K562 (cell line): Measurements from ENCODE around the gene ACSS1. TPM values are rescaled to one million over a fixed set of nuclear protein-coding genes. Genes with fewer than 3 reads are reported as not detected.
A peak's percentile ranks its signal among the peaks of the same experiment; 100 is the strongest.

Experiments
- ATAC-seq: fragments of 200-7000 bp; cut with Tn5 transposase; 3 replicates; pipeline ENCODE4 v1.9.1; 2020; ENCODE audit warnings: moderate library complexity
- BruUV-seq: library from RNA; stranded (reverse); fragments of 400-500 nt; replicated peaks from 2 replicates; lab custom pipeline; 2021; lab: Mats Ljungman, UMichigan
- CTCF ChIA-PET: fragments of 300-600 bp; formaldehyde crosslinking; extraction: SDS; loops from one replicate; lab custom pipeline; 2021; ENCODE audit warnings: low intra/inter-chr PET ratio; lab: Yijun Ruan, JAX
- POLR2A ChIA-PET: fragments of 300-600, 350-650 bp; sonication (Branson Sonifier 250); formaldehyde crosslinking; extraction: SDS; loops from one replicate; lab custom pipeline; 2021; ENCODE audit warnings: antibody characterized with exemption, inconsistent platforms; lab: Yijun Ruan, JAX
- DNase-seq, 4 experiments: peaks; one replicate each; pipeline versions ENCODE4 v3.0.0 to v3.0.0-alpha.2; 2011 to 2018; ENCODE audit warnings: low spot score in 3 of 4, mixed read lengths in 3 of 4; ENCODE audit errors: extremely low read depth in 1 of 4
- FAIRE-seq: peaks from 2 replicates; lab custom pipeline; 2011; peaks lifted over from hg19 to GRCh38; lab: Jason Lieb, UNC
- H2AFZ ChIP-seq: 2 replicates; pipeline ENCODE4 v1.6.0; 2011; ENCODE audit warnings: low read depth, low read length, control low read depth, inconsistent platforms
- H3K27ac ChIP-seq: fragments of 200-600 bp; 3 replicates; pipeline ENCODE4 v1.8.0; 2011; ENCODE audit warnings: low read depth, mild to moderate bottlenecking, control low read depth, inconsistent platforms, low read length, moderate library complexity, mixed read lengths; ENCODE audit errors: extremely low read depth
- H3K27me3 ChIP-seq, 2 experiments: fragments of 300-600 bp in 1 of 2; 2 replicates in 1 of 2; 3 replicates in 1 of 2; pipeline versions ENCODE4 v1.6.0 to v1.8.0; 2011; ENCODE audit warnings: inconsistent platforms in 2 of 2, low read length in 2 of 2, mild to moderate bottlenecking in 1 of 2, mixed read lengths in 1 of 2, moderate library complexity in 1 of 2; ENCODE audit not compliant: control insufficient read depth in 2 of 2, insufficient read depth in 2 of 2
- H3K36me3 ChIP-seq: fragments of 300-600 bp; 3 replicates; pipeline ENCODE4 v1.8.0; 2011; ENCODE audit warnings: mild to moderate bottlenecking, low read length, inconsistent platforms; ENCODE audit not compliant: control insufficient read depth, insufficient read depth
- H3K4me1 ChIP-seq, 2 experiments: fragments of 200-600 bp in 1 of 2; replicated peaks in 1 of 2; 2 replicates in 1 of 2; 3 replicates in 1 of 2; pipeline versions ENCODE4 v1.5.1 to v1.8.0; 2011; ENCODE audit warnings: inconsistent platforms in 2 of 2, low read length in 2 of 2, mild to moderate bottlenecking in 1 of 2, mixed read lengths in 1 of 2, moderate library complexity in 1 of 2; ENCODE audit not compliant: control insufficient read depth in 2 of 2, insufficient read depth in 2 of 2
- H3K4me2 ChIP-seq: 2 replicates; pipeline ENCODE4 v1.6.1; 2011; ENCODE audit warnings: low read length, control low read depth, inconsistent platforms, mixed read lengths; ENCODE audit not compliant: insufficient read depth
- H3K4me3 ChIP-seq: fragments of 200-600 bp; sonication (generic), shearing (Covaris generic); 2 replicates; pipeline ENCODE4 v1.5.1; 2016; ENCODE audit warnings: control low read depth, inconsistent platforms
- H3K79me2 ChIP-seq: fragments of 200-600 bp; 3 replicates; pipeline ENCODE4 v1.8.0; 2011; ENCODE audit warnings: low read length, inconsistent platforms; ENCODE audit not compliant: control insufficient read depth, insufficient read depth
- H3K9ac ChIP-seq, 2 experiments: 2 replicates each; pipeline versions ENCODE4 v1.6.0 to v1.6.1; 2011; ENCODE audit warnings: low read depth in 2 of 2, low read length in 2 of 2, control low read depth in 1 of 2, inconsistent platforms in 1 of 2, mild to moderate bottlenecking in 1 of 2, mixed read lengths in 1 of 2; ENCODE audit not compliant: insufficient read depth in 1 of 2
- H3K9me1 ChIP-seq: one replicate; pipeline ENCODE4 v1.6.0; 2011; ENCODE audit warnings: inconsistent platforms, mild to moderate bottlenecking, low read length, moderate library complexity; ENCODE audit not compliant: control insufficient read depth, insufficient read depth
- H3K9me3 ChIP-seq: replicated peaks from 2 replicates; pipeline ENCODE4 v1.5.1; 2011; ENCODE audit warnings: low read depth, low read length, inconsistent platforms; ENCODE audit not compliant: control insufficient read depth, insufficient read depth
- H4K20me1 ChIP-seq: replicated peaks from 2 replicates; pipeline ENCODE4 v1.6.1; 2011; ENCODE audit warnings: low read length, inconsistent platforms, mixed read lengths; ENCODE audit not compliant: control insufficient read depth, insufficient read depth
- HNRNPK ChIP-seq: fragments of 200-400 bp; formaldehyde crosslinking; IDR thresholded peaks from one replicate; pipeline ENCODE4 v1.6.1; 2018; ENCODE audit warnings: mild to moderate bottlenecking, low read depth, low read length; ENCODE audit not compliant: poor library complexity, severe bottlenecking
- HNRNPLL ChIP-seq: fragments of 200-400 bp; formaldehyde crosslinking; IDR thresholded peaks from 2 replicates; pipeline ENCODE4 v1.6.1; 2017; ENCODE audit warnings: low read length, low read depth, mild to moderate bottlenecking; ENCODE audit not compliant: poor library complexity, severe bottlenecking
- NFXL1 ChIP-seq: fragments of 450-650 bp; formaldehyde crosslinking; IDR thresholded peaks from 2 replicates; pipeline ENCODE4 v1.4.0; 2021; ENCODE audit warnings: mild to moderate bottlenecking
- SIN3B ChIP-seq: fragments of 450-650 bp; IDR thresholded peaks from 2 replicates; pipeline ENCODE4 v1.6.1; 2017; ENCODE audit warnings: low read depth, mild to moderate bottlenecking, moderate library complexity
- SMAD2 ChIP-seq: fragments of 150-350 bp; IDR thresholded peaks from 2 replicates; pipeline ENCODE4 v1.6.1; 2014; ENCODE audit warnings: low read depth, mild to moderate bottlenecking, low read length
- ZFPM2 ChIP-seq: fragments of 250-450 bp; sonication (Bioruptor Pico); IDR thresholded peaks from 2 replicates; pipeline ENCODE4 v1.5.1; 2022; ENCODE audit warnings: mild to moderate bottlenecking
- ZNF212 ChIP-seq: fragments of 450-650 bp; formaldehyde crosslinking; IDR thresholded peaks from 2 replicates; pipeline ENCODE4 v1.4.0; 2020; ENCODE audit warnings: mild to moderate bottlenecking
- ZNF3 ChIP-seq: fragments of 250-450 bp; sonication (Bioruptor Pico); IDR thresholded peaks from 2 replicates; pipeline ENCODE4 v1.5.0; 2021; ENCODE audit warnings: mild to moderate bottlenecking, moderate library complexity
- ZNF551 ChIP-seq: fragments of 250-450 bp; sonication (Bioruptor Pico); IDR thresholded peaks from 2 replicates; pipeline ENCODE4 v1.5.0; 2021; ENCODE audit warnings: mild to moderate bottlenecking, moderate library complexity
- ZNF699 ChIP-seq: fragments of 250-450 bp; sonication (Bioruptor Pico); IDR thresholded peaks from 2 replicates; pipeline ENCODE4 v1.8.0; 2021; ENCODE audit warnings: mild to moderate bottlenecking, moderate library complexity; ENCODE audit not compliant: insufficient replicate concordance
- WGBS: fragments of 100-300 bp; shearing (Covaris generic); methylation state at CpG from one replicate; pipeline ENCODE4 v1.1.6; 2016; ENCODE audit warnings: low coverage, mixed read lengths; ENCODE audit not compliant: insufficient coverage; ENCODE audit errors: missing lambda C conversion rate; 5-methylcytosine and 5-hydroxymethylcytosine counted together
- in situ Hi-C: fragments of 300-500 bp; cut with MboI; formaldehyde crosslinking; loops from 4 replicates; pipeline ENCODE4 v1.15.0; 2018; ENCODE audit warnings: inconsistent platforms, mixed read lengths
- intact Hi-C: fragments of 100-400 bp; cut with micrococcal nuclease; formaldehyde crosslinking; loops from 2 replicates; pipeline ENCODE4 v1.14.2; 2022
- polyA plus RNA-seq, 8 experiments: library from polyadenylated mRNA; depleted of rRNA in 4 of 8; stranded (reverse) in 5 of 8; unstranded in 3 of 8; fragments of >200 nt; fragmentation: Nextera tagmentation in 2 of 8; fragmentation: Illumina TruSeq in 1 of 8; extraction: Ambion mirVana in 2 of 8; extraction: Trizol in 1 of 8; gene quantifications; 2 replicates each; pipeline versions ENCODE4 v1.2.1 to v1.2.3, GENCODE V29; 2011 to 2014; ENCODE audit warnings: inconsistent platforms in 1 of 8, missing spikeins in 1 of 8
- total RNA-seq, 7 experiments: library from RNA; depleted of rRNA in 6 of 7; stranded (reverse); fragments of >200 nt in 6 of 7; fragmentation: Illumina TruSeq in 2 of 7; extraction: Trizol in 2 of 7; gene quantifications; 2 replicates each; pipeline versions ENCODE4 v1.2.1 to v1.2.3, GENCODE V29; 2011 to 2021; ENCODE audit warnings: low replicate concordance in 1 of 7
- TF ChIP-seq, protein P1 (sequence below): fragments of 450-650 bp; conservative IDR thresholded peaks from 2 replicates; pipeline ENCODE4 v1.6.1; 2016; ENCODE audit warnings: missing genetic modification characterization, low read depth, mild to moderate bottlenecking, missing compliant biosample characterization, moderate library complexity
- TF ChIP-seq, protein P2 (sequence below): sonication (generic); formaldehyde crosslinking; IDR thresholded peaks from 2 replicates; pipeline ENCODE4 v1.9.0; 2022; ENCODE audit warnings: mild to moderate bottlenecking, missing genetic modification reagents
- TF ChIP-seq, protein P3 (sequence below): fragments of 200-800 bp; sonication (Bioruptor generic); IDR thresholded peaks from 2 replicates; pipeline ENCODE4 v1.6.1; 2017; ENCODE audit warnings: missing genetic modification characterization, missing compliant biosample characterization
- TF ChIP-seq, protein P4 (sequence below): fragments of 450-650 bp; IDR thresholded peaks from 2 replicates; pipeline ENCODE4 v1.6.1; 2016; ENCODE audit warnings: borderline replicate concordance

Gene ACSS1
- total and polyA plus RNA-seq, 9 of the 15 experiments (the other 6 are each of a cell fraction or from before 2014, with no cell fraction given) = 0.07 to 2.1 (median 0.27) TPM; not detected in 3

DNA sequence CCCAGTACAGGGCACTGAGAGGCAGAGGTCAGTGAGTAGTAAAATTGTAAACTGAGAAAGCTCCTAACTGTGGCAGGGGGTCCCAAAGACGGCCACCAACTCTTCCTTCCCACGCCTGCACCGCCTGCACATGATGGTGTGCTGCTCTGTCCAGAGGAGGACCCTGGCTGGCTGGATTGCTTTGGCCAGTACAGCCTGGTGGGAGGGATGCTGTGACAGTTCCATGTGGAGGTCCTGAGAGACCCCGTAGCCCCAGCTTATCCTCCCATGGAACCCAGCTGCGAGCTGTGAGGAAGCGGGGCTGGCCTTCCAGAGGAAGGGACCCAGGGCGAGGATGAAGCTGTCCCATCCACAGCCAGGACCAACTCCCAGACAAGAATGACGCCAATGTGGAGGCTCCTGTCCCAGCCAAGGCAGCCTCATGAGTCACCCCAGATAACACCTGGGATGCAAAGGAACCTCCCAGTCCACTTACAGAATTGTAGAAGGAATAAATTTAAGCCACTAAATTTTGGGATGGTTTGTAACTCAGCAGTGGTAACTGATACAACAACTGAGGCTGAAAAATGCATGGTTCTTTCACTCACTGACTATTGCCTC lies 2.0 kb upstream of the ACSS1 start (continued):
- TF ChIP-seq ZNF699 (no peak), HNRNPLL (no peak), ZNF551 (CRISPR knock-in tag) (no peak), ZFPM2 (no peak), ZNF3 (CRISPR knock-in tag) (no peak), SIN3B (no peak)
- TF ChIP-seq, protein P1, sequence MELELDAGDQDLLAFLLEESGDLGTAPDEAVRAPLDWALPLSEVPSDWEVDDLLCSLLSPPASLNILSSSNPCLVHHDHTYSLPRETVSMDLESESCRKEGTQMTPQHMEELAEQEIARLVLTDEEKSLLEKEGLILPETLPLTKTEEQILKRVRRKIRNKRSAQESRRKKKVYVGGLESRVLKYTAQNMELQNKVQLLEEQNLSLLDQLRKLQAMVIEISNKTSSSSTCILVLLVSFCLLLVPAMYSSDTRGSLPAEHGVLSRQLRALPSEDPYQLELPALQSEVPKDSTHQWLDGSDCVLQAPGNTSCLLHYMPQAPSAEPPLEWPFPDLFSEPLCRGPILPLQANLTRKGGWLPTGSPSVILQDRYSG (tag) = no peak

DNA sequence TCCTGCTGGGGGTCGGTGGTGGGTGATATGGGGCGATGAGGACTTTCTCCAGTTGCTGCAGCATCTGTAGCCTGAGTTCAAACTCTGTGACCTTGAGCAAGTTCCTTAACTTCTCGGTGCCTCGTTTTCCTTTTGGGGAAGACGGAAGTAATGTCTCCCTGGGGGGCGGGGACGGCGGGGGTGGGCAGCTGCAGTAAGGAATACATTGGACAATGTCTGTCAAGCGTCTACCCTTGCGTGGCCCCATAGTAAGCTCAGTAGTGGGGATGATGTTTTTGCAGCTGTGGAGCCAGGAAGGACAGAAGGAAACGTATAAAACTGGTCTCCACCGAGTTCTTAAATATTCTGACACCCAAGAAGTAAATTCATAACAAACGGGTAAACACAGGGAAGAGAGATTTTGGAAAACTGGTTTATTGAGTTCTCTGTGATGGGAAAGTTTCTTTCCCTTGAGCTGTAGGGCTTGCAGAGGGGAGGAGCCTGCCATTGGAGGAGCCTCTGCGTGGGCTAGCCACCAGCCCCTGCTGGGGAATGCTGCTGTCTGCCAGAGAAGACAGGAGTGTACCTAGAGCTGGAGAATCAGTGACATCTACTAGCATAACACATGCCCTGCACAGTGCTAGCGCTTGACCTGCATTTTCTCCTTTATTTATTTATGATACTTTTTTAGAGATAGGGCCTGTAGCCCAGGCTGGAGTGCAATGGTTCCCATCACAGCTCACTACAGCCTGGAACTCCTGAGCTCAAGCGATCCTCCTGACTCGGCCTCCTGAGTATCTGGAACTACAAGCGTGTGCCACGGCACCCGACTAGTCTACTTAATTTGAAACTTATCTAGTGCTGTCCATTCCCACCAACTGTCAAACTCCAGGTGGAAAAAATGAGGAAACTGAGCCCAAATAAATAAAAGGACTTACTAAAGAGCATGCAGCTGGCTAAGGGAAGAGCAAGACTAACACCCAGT lies 1.2 kb upstream of the ACSS1 start:
- Histone ChIP-seq H3K27ac (no peak overlapping the region), H2AFZ (no peak overlapping the region), H3K9ac (no peak overlapping the region), H3K36me3 (no peaks in the 10 kb centered on the region), H4K20me1 (no peaks in the 10 kb centered on the region), H3K27me3 (peaks cover 0 to 28% of the 10 kb centered on the region in 2 experiments; a peak in 3 of 5 replicates), H3K4me2 (no peak overlapping the region), H3K4me3 (no peak overlapping the region), H3K4me1 (peaks cover 7 to 24% of the 10 kb centered on the region in 2 experiments; a peak in 4 of 5 replicates), H3K9me3 (no peaks in the 10 kb centered on the region), H3K9me1 (no peaks in the 10 kb centered on the region), H3K79me2 (no peaks in the 10 kb centered on the region)
- no TSS peak for BruUV-seq
- 4% methylated on average over 12 of the region's 20 CpGs for WGBS
- ChIA-PET CTCF (no interaction called here), POLR2A (no interaction called here)
- in situ Hi-C loops = no loop called here
- TF ChIP-seq, protein P2, sequence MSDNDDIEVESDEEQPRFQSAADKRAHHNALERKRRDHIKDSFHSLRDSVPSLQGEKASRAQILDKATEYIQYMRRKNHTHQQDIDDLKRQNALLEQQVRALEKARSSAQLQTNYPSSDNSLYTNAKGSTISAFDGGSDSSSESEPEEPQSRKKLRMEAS (CRISPR knock-in tag) = no peak
- TF ChIP-seq SMAD2 = no peak
- no peak for TF ChIP-seq HNRNPK
- TF ChIP-seq, protein P3, sequence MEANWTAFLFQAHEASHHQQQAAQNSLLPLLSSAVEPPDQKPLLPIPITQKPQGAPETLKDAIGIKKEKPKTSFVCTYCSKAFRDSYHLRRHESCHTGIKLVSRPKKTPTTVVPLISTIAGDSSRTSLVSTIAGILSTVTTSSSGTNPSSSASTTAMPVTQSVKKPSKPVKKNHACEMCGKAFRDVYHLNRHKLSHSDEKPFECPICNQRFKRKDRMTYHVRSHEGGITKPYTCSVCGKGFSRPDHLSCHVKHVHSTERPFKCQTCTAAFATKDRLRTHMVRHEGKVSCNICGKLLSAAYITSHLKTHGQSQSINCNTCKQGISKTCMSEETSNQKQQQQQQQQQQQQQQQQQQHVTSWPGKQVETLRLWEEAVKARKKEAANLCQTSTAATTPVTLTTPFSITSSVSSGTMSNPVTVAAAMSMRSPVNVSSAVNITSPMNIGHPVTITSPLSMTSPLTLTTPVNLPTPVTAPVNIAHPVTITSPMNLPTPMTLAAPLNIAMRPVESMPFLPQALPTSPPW (CRISPR knock-in tag) = no peak
- TF ChIP-seq, protein P4, sequence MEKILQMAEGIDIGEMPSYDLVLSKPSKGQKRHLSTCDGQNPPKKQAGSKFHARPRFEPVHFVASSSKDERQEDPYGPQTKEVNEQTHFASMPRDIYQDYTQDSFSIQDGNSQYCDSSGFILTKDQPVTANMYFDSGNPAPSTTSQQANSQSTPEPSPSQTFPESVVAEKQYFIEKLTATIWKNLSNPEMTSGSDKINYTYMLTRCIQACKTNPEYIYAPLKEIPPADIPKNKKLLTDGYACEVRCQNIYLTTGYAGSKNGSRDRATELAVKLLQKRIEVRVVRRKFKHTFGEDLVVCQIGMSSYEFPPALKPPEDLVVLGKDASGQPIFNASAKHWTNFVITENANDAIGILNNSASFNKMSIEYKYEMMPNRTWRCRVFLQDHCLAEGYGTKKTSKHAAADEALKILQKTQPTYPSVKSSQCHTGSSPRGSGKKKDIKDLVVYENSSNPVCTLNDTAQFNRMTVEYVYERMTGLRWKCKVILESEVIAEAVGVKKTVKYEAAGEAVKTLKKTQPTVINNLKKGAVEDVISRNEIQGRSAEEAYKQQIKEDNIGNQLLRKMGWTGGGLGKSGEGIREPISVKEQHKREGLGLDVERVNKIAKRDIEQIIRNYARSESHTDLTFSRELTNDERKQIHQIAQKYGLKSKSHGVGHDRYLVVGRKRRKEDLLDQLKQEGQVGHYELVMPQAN = no peak
- TF ChIP-seq ZNF212 (CRISPR knock-in tag) = no peak
- no peak for TF ChIP-seq NFXL1 (CRISPR knock-in tag)
- FAIRE-seq = no peak
- intact Hi-C loops = no loop called here
- peak; percentile 39; the same call in 1 of the 3 replicates for ATAC-seq
- DNase-seq = no peak
